Femur (tissue), 1 donor: ENCODE data around the gene SLC39A7.

Experiments
- DNase-seq: peaks from one replicate; pipeline ENCODE4 v3.0.0-alpha.2; 2017

The SLC39A7 gene

DNA sequence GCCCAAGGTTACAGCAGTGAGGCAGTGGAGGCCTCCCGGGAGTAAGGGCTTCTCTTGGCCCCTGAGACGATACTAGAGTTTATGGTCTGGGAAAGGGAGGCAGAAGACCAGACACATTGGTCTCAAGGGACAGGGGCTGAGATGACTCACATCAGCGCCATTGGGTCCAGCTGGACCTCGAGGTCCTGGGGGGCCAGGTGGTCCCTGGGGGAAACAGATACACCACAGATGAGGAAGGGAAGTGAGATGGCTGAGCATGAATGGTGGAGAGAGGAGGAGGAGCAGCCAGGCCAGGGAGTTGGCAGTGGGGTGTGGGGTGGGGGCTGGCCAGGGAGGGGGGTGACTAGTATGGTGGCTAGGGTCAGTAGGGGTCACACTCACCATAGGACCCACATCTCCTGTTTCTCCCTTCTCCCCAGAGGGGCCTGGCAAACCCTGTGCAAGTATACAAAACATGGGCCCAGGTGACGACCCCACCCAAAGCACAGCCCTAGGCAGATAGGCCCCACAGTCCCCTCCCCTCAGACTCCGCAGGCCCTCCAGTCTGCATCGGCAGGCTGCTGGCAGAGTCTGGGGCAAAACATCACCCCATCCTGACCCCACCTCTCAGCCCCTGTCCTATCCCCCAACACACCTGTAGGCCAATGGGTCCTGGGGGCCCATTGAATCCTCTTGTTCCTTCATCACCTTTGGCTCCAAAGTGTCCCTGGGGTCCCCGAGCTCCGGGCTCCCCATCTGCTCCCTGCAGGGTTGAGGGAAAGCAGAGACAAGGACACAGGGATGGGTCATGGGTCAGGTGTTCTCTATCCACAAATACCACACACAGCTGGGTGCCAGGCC is 30.3 kb upstream of the SLC39A7 start:
- no peak for DNase-seq

- no peak for DNase-seq
Observed at GRCh38 chr6:33171016-33171879, 29.4 kb upstream of the SLC39A7 start.

- DNase-seq = no peak
Observed at GRCh38 chr6:33171880-33172687, 28.6 kb upstream of the SLC39A7 start.

GRCh38 chr6:33172688-33173534 is 27.8 kb upstream of the SLC39A7 start:
- DNase-seq = no peak

- no peak for DNase-seq
Observed at GRCh38 chr6:33173535-33174180, 27.0 kb upstream of the SLC39A7 start.

GRCh38 chr6:33174784-33175183 is 25.9 kb upstream of the SLC39A7 start:
- DNase-seq = no peak

DNA sequence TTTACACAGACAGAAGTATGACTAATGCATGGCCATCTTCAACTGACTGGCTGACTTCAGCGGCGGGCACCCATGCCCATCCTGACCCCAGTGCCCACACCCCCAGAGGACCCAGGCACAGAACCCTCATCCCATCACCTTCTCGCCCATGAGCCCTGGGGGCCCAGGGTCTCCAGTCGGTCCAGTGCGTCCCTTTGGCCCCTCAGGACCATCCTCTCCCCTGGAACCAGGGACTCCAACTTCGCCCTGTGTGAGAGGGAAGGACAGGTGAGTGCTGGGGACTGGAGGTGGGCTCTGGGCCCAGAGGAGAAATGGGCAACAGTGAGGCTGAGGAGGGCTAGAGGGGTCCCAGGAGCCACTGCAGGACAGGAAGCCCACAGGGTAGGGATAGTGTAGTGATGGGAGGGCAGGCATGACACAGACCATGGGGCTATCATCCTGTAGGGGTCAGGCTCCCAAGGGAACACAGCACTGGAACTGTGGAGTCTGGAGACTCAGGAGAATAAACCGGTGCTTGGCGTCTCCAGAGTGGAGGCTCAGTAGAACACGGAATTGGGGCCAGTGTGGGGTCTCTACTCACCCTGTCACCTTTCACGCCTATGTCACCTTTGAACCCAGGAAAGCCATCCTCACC is 25.1 kb upstream of the SLC39A7 start:
- DNase-seq = no peak

GRCh38 chr6:33176906-33177305 is 23.8 kb upstream of the SLC39A7 start:
- peak; percentile 16 for DNase-seq

- DNase-seq = peak; percentile 77
Observed at GRCh38 chr6:33177552-33178446, 22.9 kb upstream of the SLC39A7 start.

DNA sequence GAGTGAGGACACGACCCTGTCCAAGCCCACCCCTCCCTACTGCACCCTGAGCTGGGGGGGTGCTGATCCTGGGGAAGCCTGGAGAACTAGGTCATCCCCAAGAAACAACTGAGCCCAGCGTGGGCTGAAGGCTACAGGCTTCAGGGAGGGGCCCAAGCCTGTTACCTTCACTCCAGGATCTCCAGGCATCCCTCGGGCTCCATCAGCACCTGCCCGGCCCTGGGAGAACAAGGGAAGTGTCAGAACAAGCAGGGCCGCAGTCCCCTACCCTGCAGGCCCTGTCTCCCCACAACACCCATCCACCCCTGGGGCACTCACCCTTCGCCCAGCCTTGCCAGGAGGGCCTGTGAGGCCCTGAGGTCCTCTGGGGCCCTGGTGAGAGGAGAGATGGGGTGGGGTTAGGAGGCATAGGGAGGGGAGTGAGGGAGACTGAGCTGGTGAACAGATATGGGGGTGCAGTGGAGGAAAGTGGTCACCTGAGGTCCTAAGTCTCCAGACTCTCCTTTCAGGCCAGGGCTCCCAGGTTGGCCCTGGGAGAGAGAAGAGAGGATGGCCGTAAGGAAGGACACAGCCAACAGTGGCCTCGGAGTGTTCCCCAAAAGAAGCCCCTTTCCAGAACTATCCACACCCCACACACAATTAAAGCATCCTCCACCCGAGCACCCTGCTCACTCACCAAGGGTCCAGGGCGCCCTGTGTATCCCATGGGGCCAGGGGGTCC is 21.8 kb upstream of the SLC39A7 start:
- no peak for DNase-seq

GRCh38 chr6:33181141-33181540 is 19.5 kb upstream of the SLC39A7 start:
- no peak for DNase-seq

GRCh38 chr6:33183071-33183683 is 17.5 kb upstream of the SLC39A7 start:
- no peak for DNase-seq

DNA sequence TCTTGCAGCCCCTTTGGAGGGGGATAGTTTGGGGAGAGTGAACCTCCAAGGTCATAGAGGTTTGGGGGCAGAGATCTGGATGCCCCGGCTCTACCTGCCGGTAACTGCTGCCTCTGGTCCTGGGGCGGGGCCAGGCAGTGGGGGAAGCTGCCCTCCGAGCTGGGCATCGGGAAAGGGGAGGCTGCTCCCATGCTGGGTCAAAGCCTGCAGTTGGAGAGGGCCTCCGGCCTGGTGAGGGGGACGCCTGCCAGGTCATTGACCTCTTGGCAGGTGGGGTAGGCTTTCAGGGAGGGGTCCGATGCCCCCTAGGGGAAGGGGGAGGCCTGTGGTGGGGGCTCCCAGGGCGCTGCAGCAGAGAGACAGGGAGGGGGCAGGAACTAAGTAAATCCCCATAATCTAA is 15.5 kb upstream of the SLC39A7 start:
- no peak for DNase-seq

DNA sequence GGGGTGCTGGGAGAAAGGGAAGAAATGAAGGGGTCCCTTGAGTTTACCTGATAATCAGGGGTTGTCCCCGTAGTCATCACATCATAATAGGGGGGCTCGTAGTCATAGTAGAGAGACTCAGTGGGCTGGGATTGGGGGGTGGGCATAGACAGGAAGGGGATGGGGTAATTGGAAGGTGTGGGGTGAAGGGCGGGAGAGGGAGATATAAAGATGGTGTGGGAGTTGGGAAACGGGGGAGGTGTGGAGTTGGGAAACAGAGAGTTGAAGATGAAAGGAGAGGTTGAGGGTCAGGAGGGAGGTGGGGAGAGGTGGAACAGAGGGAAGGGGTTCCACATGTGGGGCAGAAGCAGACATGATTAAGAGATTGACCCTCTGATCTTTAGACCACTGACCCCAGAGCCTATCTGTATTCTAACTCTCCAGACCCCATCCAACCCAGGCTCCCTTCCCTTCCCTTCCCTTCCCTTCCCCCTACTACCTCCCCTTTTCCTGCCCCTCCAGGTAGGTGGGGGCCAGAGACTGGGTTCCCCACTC is 14.9 kb upstream of the SLC39A7 start:
- DNase-seq = no peak

GRCh38 chr6:33187809-33188208 is 12.9 kb upstream of the SLC39A7 start:
- DNase-seq = no peak

- no peak for DNase-seq
Observed at GRCh38 chr6:33189164-33189563, 11.5 kb upstream of the SLC39A7 start.

DNA sequence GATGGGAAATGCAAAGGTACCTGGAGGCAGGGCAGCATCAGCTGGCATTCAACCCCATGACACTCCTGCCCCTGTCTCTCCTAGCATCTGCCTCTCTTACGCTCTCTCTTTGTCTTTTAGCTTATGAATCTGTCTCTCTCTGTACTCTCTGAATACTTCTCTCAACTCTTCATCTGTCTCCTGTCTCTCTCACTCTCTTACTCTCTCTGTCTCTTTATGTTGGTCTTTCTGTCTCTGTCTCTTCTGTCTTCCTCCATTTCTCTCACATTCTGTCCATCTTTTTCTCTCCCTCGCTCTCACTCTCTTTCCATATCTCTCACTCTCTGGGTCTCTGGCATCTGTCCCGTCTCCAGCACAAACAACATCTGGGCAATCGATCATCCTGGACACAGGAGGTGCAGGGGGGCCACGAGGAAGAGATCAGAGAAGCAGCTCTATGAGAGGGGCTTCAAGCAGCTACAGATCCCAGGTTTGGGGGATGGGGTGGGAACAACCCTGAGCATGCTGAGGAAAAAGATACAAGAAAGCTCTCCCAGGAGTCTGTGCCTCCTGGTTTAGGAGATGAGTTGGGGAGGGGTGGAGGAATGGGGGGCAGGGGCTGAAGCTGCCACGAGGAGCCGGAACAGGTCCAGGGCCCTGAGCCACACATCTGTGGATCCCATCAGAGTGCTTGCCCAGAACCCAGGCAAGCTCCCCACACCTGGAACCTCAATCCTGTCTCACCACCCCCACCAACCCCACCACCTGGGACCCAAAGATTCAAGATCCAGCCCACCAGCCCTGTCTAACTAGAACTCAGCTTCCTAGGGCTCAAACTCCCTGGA is 10.8 kb upstream of the SLC39A7 start:
- peak; percentile 64 for DNase-seq
